ENCODE results near the gene ASXL3.

ASXL3 gene

GRCh38 chr18:33577685-33578517, at the start of gene ASXL3:
ASXL3 (plus strand) TSS chr18:33578219; CDS start chr18:33578632, 413 bp downstream.
- FAIRE-seq: no peak

GRCh38 chr18:33532978-33533377, 45.0 kb upstream of the ASXL3 start:
- FAIRE-seq: no peak

GRCh38 chr18:33536904-33537303, 41.1 kb upstream of the ASXL3 start:
- no peak for FAIRE-seq

- FAIRE-seq: no peak
Observed at GRCh38 chr18:33538418-33539042, 39.5 kb upstream of the ASXL3 start.

GRCh38 chr18:33540392-33540791, 37.6 kb upstream of the ASXL3 start:
- no peak for FAIRE-seq

GRCh38 chr18:33541316-33541715, 36.7 kb upstream of the ASXL3 start:
- FAIRE-seq: no peak

GRCh38 chr18:33556846-33557245, 21.2 kb upstream of the ASXL3 start:
- FAIRE-seq: no peak

- no peak for FAIRE-seq
Observed at GRCh38 chr18:33557706-33558105, 20.3 kb upstream of the ASXL3 start.

GRCh38 chr18:33558529-33558928, 19.5 kb upstream of the ASXL3 start:
- no peak for FAIRE-seq

- FAIRE-seq: no peak
Observed at GRCh38 chr18:33560686-33561370, 17.2 kb upstream of the ASXL3 start.

GRCh38 chr18:33562741-33563140, 15.3 kb upstream of the ASXL3 start:
- FAIRE-seq: no peak

GRCh38 chr18:33567705-33568104, 10.3 kb upstream of the ASXL3 start:
- no peak for FAIRE-seq

- FAIRE-seq: no peak
Observed at GRCh38 chr18:33571998-33572787, 5.8 kb upstream of the ASXL3 start.

GRCh38 chr18:33573193-33573592, 4.8 kb upstream of the ASXL3 start:
- no peak for FAIRE-seq

GRCh38 chr18:33575451-33575850, 2.6 kb upstream of the ASXL3 start:
- FAIRE-seq: no peak

- no peak for FAIRE-seq
Observed at GRCh38 chr18:33576999-33577646, 896 bp upstream of the ASXL3 start.

GRCh38 chr18:33578518-33579348, 714 bp downstream of the ASXL3 start:
- FAIRE-seq: no peak

GRCh38 chr18:33579349-33580215, 1.6 kb downstream of the ASXL3 start:
- no peak for FAIRE-seq

- no peak for FAIRE-seq
Observed at GRCh38 chr18:33580546-33580945, 2.5 kb downstream of the ASXL3 start.

- FAIRE-seq: no peak
Observed at GRCh38 chr18:33581856-33582255, 3.8 kb downstream of the ASXL3 start.

GRCh38 chr18:33583901-33584300, 5.9 kb downstream of the ASXL3 start:
- no peak for FAIRE-seq

Measured in G401.6 (cell line).